ENCODE data around the gene FDX2. TPM values are rescaled to one million over a fixed set of nuclear protein-coding genes. Genes with fewer than 3 reads are reported as not detected.

Gene FDX2
- total RNA-seq, 1 donor from 2014 or later, result 18.0 TPM

GRCh38 chr19:10266706-10267105 is 49.1 kb downstream of the FDX2 start:
- Mint-ChIP-seq H3K9me3 (no peaks in the 10 kb centered on the region), H3K36me3 (ENCODE audit: low read depth) (peaks cover 6% of the 10 kb centered on the region), H3K4me1 (ENCODE audit: low read depth) (peaks cover 9% of the 10 kb centered on the region), H3K27me3 (ENCODE audit: low read depth) (no peaks in the 10 kb centered on the region), H3K4me3 (ENCODE audit: low read depth) (no peak overlapping the region), H3K27ac (no peak overlapping the region)
- no peak for DNase-seq (ENCODE audit: low spot score)
- intact Hi-C loops (cut with micrococcal nuclease), result no loop called here

- intact Hi-C loops (cut with micrococcal nuclease), result no loop called here
- H3K36me3 Mint-ChIP-seq (ENCODE audit: low read depth), result peaks cover 22% of the 10 kb centered on the region
Measured at GRCh38 chr19:10262771-10263170, 53.0 kb downstream of the FDX2 start.

GRCh38 chr19:10260141-10260584 is 55.7 kb downstream of the FDX2 start:
- peak overlapping the region; percentile 52 for H3K4me3 Mint-ChIP-seq (ENCODE audit: low read depth)
- peaks cover 16% of the 10 kb centered on the region for H3K4me1 Mint-ChIP-seq (ENCODE audit: low read depth)
- intact Hi-C loops (cut with micrococcal nuclease), result loop anchor here (1.0 kb wide), 2 partner anchors 10 to 129 kb away; no protein-coding TSS in a partner anchor
- H3K27ac Mint-ChIP-seq, result peak overlapping the region; percentile 92
- H3K9me3 Mint-ChIP-seq, result no peaks in the 10 kb centered on the region
- peaks cover 40% of the 10 kb centered on the region for H3K36me3 Mint-ChIP-seq (ENCODE audit: low read depth)
- DNase-seq (ENCODE audit: low spot score), result no peak
- no peaks in the 10 kb centered on the region for H3K27me3 Mint-ChIP-seq (ENCODE audit: low read depth)

More at GRCh38 chr19:10262771-10263170, 53.0 kb downstream of the FDX2 start:
- DNase-seq (ENCODE audit: low spot score), result no peak
- Mint-ChIP-seq H3K4me3 (ENCODE audit: low read depth) (no peak overlapping the region), H3K27ac (no peak overlapping the region), H3K9me3 (no peaks in the 10 kb centered on the region), H3K4me1 (ENCODE audit: low read depth) (peaks cover 18% of the 10 kb centered on the region), H3K27me3 (ENCODE audit: low read depth) (no peaks in the 10 kb centered on the region)

Other genes with a start within 250 kb of the FDX2 start
- 56.1 and 56.2 TPM in 2 replicates for gene SHFL, start 229.7 kb downstream of the FDX2 start, total RNA-seq
- gene ANGPTL6, start 213.3 kb downstream of the FDX2 start, total RNA-seq, result 7.7 and 8.0 TPM in 2 replicates
- 160 and 162 TPM in 2 replicates for gene PPAN, start 209.7 kb downstream of the FDX2 start, total RNA-seq
- 41.8 and 46.5 TPM in 2 replicates for gene P2RY11, start 204.3 kb downstream of the FDX2 start, total RNA-seq
- gene EIF3G, start 196.1 kb downstream of the FDX2 start, total RNA-seq, result 303 and 306 TPM in 2 replicates
- gene DNMT1, start 121.1 kb downstream of the FDX2 start, total RNA-seq, result 367 and 370 TPM in 2 replicates
- 10.1 and 10.8 TPM in 2 replicates for gene S1PR2, start 84.7 kb downstream of the FDX2 start, total RNA-seq
- gene MRPL4, start 63.8 kb downstream of the FDX2 start, total RNA-seq, result 133 and 135 TPM in 2 replicates
- gene ICAM1, start 44.9 kb downstream of the FDX2 start, total RNA-seq, result 75.3 and 75.7 TPM in 2 replicates
- 1.4 and 1.6 TPM in 2 replicates for gene ICAM4, start 29.1 kb downstream of the FDX2 start, total RNA-seq
- 2.6 and 3.5 TPM in 2 replicates for gene ICAM5, start 26.1 kb downstream of the FDX2 start, total RNA-seq
- gene ZGLP1, start 6.2 kb downstream of the FDX2 start, total RNA-seq, result 3.2 and 3.5 TPM in 2 replicates
- 90.3 and 91.1 TPM in 2 replicates for gene RAVER1, start 17.5 kb upstream of the FDX2 start, total RNA-seq
- 115 and 116 TPM in 2 replicates for gene ICAM3, start 23.6 kb upstream of the FDX2 start, total RNA-seq
- 250 TPM in 2 replicates for gene TYK2, start 64.6 kb upstream of the FDX2 start, total RNA-seq
- gene CDC37, start 87.5 kb upstream of the FDX2 start, total RNA-seq, result 285 and 300 TPM in 2 replicates
- 105 TPM in 2 replicates for gene PDE4A, start 104.5 kb upstream of the FDX2 start, total RNA-seq
- gene KEAP1, start 187.3 kb upstream of the FDX2 start, total RNA-seq, result 75.2 and 76.1 TPM in 2 replicates
- gene S1PR5, start 201.4 kb upstream of the FDX2 start, total RNA-seq, result 0.23 TPM in 1 of 2 replicates, not detected in the other
- gene ATG4D, start 227.9 kb upstream of the FDX2 start, total RNA-seq, result 34.1 and 37.2 TPM in 2 replicates
- 66.7 and 69.5 TPM in 2 replicates for gene KRI1, start 250.0 kb upstream of the FDX2 start, total RNA-seq

Data from activated T-helper 2 cell treated with anti-CD3 and anti-CD28 coated beads, Interferon-gamma antibody, Interleukin-2, Interleukin-4, amounts not matched to agents 10 μg/mL and 5 μg/mL and 100 μg/mL, durations not matched to agents 14 hours and 24 hours and 36 hours (primary cell).